Ishikawa (cell line): Measurements from ENCODE around the gene CEP112.

Experiments used
- NFIC ChIP-seq: IDR thresholded peaks from 2 replicates; pipeline ENCODE4 v1.6.1; 2012
- TAF1 ChIP-seq: IDR thresholded peaks from 2 replicates; pipeline ENCODE4 v1.6.1; 2012; ENCODE audit warnings: low read depth, mild to moderate bottlenecking
- YY1 ChIP-seq: IDR thresholded peaks from 2 replicates; pipeline ENCODE4 v1.6.1; 2012; ENCODE audit warnings: low read depth

GRCh38 chr17:65712383-65713267 lies 479.3 kb downstream of the CEP112 start:
- TF ChIP-seq TAF1 (no peak), YY1 (no peak), NFIC (no peak)
